H9 (cell line): ENCODE data around the gene FAM83F. TPM values are rescaled to one million over a fixed set of nuclear protein-coding genes. Genes with fewer than 3 reads are reported as not detected.

Experiments used
- DNase-seq: peaks from one replicate; pipeline ENCODE4 v3.0.0-alpha.2; 2017
- H2AFZ ChIP-seq: one replicate; pipeline ENCODE4 v1.6.1; 2013; ENCODE audit warnings: mild to moderate bottlenecking, low read length, control low read depth, moderate library complexity
- H2AK5ac ChIP-seq: 2 replicates; pipeline ENCODE4 v1.6.1; 2013; ENCODE audit warnings: low read length, control low read depth, mixed read lengths; ENCODE audit not compliant: insufficient read length
- H2BK120ac ChIP-seq: one replicate; pipeline ENCODE4 v1.6.1; 2013; ENCODE audit warnings: low read depth, mild to moderate bottlenecking, low read length, control low read depth, inconsistent platforms; ENCODE audit not compliant: poor library complexity, severe bottlenecking
- H2BK12ac ChIP-seq: 2 replicates; pipeline ENCODE4 v1.6.1; 2013; ENCODE audit warnings: low read length, control low read depth, mixed read lengths, low read depth; ENCODE audit not compliant: insufficient read length
- H2BK15ac ChIP-seq: 2 replicates; pipeline ENCODE4 v1.6.1; 2013; ENCODE audit warnings: low read depth, low read length, control low read depth
- H2BK20ac ChIP-seq: one replicate; pipeline ENCODE4 v1.6.1; 2013; ENCODE audit warnings: low read depth, mild to moderate bottlenecking, low read length, control low read depth, inconsistent platforms; ENCODE audit not compliant: poor library complexity, severe bottlenecking
- H2BK5ac ChIP-seq: 2 replicates; pipeline ENCODE4 v1.6.1; 2013; ENCODE audit warnings: low read length, control low read depth, mixed read lengths; ENCODE audit not compliant: insufficient read length
- H3K14ac ChIP-seq: 2 replicates; pipeline ENCODE4 v1.6.1; 2013; ENCODE audit warnings: low read length, control low read depth; ENCODE audit not compliant: insufficient read depth
- H3K18ac ChIP-seq: 2 replicates; pipeline ENCODE4 v1.6.1; 2013; ENCODE audit warnings: low read depth, mild to moderate bottlenecking, mixed read lengths, low read length, control low read depth; ENCODE audit not compliant: insufficient read length
- H3K23ac ChIP-seq: 2 replicates; pipeline ENCODE4 v1.6.1; 2013; ENCODE audit warnings: low read length, control low read depth, mixed read lengths, low read depth; ENCODE audit not compliant: insufficient read length
- H3K23me2 ChIP-seq: 2 replicates; pipeline ENCODE4 v1.6.1; 2013; ENCODE audit warnings: low read depth, mild to moderate bottlenecking, mixed read lengths, low read length, control low read depth; ENCODE audit not compliant: insufficient read length, poor library complexity, severe bottlenecking
- H3K27ac ChIP-seq: 2 replicates; pipeline ENCODE4 v1.5.1; 2013; ENCODE audit warnings: low read length, control low read depth, mixed read lengths, low read depth; ENCODE audit not compliant: insufficient read length
- H3K27me3 ChIP-seq: 2 replicates; pipeline ENCODE4 v1.6.1; 2013; ENCODE audit warnings: low read length, control low read depth, inconsistent platforms; ENCODE audit not compliant: insufficient read depth
- H3K4ac ChIP-seq: 2 replicates; pipeline ENCODE4 v1.6.1; 2013; ENCODE audit warnings: low read depth, mild to moderate bottlenecking, control low read depth, inconsistent platforms, low read length, moderate library complexity
- H3K4me1 ChIP-seq: 2 replicates; pipeline ENCODE4 v1.6.1; 2013; ENCODE audit warnings: low read length, control low read depth, inconsistent platforms; ENCODE audit not compliant: insufficient read depth
- H3K4me2 ChIP-seq: 2 replicates; pipeline ENCODE4 v1.6.1; 2013; ENCODE audit warnings: low read length, control low read depth, mixed read lengths; ENCODE audit not compliant: insufficient read length, insufficient read depth
- H3K56ac ChIP-seq: 2 replicates; pipeline ENCODE4 v1.6.1; 2013; ENCODE audit warnings: low read depth, mild to moderate bottlenecking, mixed read lengths, low read length, control low read depth; ENCODE audit not compliant: insufficient read length
- H3K79me1 ChIP-seq: 2 replicates; pipeline ENCODE4 v1.6.1; 2013; ENCODE audit warnings: low read depth, mild to moderate bottlenecking, moderate library complexity, low read length, control low read depth, inconsistent platforms; ENCODE audit not compliant: insufficient read depth, poor library complexity, severe bottlenecking
- H3K79me2 ChIP-seq: 2 replicates; pipeline ENCODE4 v1.6.1; 2013; ENCODE audit warnings: low read length, control low read depth, inconsistent platforms; ENCODE audit not compliant: insufficient read depth
- H3K9ac ChIP-seq: 2 replicates; pipeline ENCODE4 v1.6.1; 2013; ENCODE audit warnings: low read length, control low read depth, mixed read lengths; ENCODE audit not compliant: insufficient read length; ENCODE audit errors: extremely low read depth
- H3K9me3 ChIP-seq: one replicate; pipeline ENCODE4 v1.6.1; 2013; ENCODE audit warnings: low read depth, low read length, inconsistent platforms; ENCODE audit not compliant: control insufficient read depth
- H3T11ph ChIP-seq: one replicate; pipeline ENCODE4 v1.6.1; 2013; ENCODE audit warnings: mild to moderate bottlenecking, low read length, control low read depth, inconsistent platforms
- H4K20me1 ChIP-seq: one replicate; pipeline ENCODE4 v1.6.1; 2013; ENCODE audit not compliant: control insufficient read depth, insufficient read length, insufficient read depth
- H4K5ac ChIP-seq: 2 replicates; pipeline ENCODE4 v1.6.1; 2013; ENCODE audit warnings: low read depth, mild to moderate bottlenecking, mixed read lengths, low read length, control low read depth; ENCODE audit not compliant: insufficient read length
- H4K8ac ChIP-seq: replicated peaks from 2 replicates; pipeline ENCODE4 v1.6.1; 2013; ENCODE audit warnings: low read length, control low read depth, mixed read lengths, low read depth; ENCODE audit not compliant: insufficient read length
- H4K91ac ChIP-seq: 2 replicates; pipeline ENCODE4 v1.6.1; 2013; ENCODE audit warnings: low read depth, mild to moderate bottlenecking, moderate library complexity, mixed read lengths, low read length, control low read depth; ENCODE audit not compliant: insufficient read length
- H3K27ac Mint-ChIP-seq, 3 experiments: 2 replicates in 2 of 3; 3 replicates in 1 of 3; pipeline ENCODE4 v1.8.0; 2020 to 2021; ENCODE audit warnings: mixed read lengths in 3 of 3, mild to moderate bottlenecking in 1 of 3, moderate library complexity in 1 of 3
- H3K27me3 Mint-ChIP-seq: 2 replicates; pipeline ENCODE4 v1.8.0; 2021; ENCODE audit warnings: low read depth, mild to moderate bottlenecking, moderate library complexity, mixed read lengths
- H3K36me3 Mint-ChIP-seq, 3 experiments: 2 replicates in 2 of 3; 3 replicates in 1 of 3; pipeline ENCODE4 v1.8.0; 2020 to 2021; ENCODE audit warnings: low read depth in 3 of 3, mixed read lengths in 3 of 3; ENCODE audit not compliant: insufficient read depth in 1 of 3
- H3K4me1 Mint-ChIP-seq, 2 experiments: 2 replicates each; pipeline ENCODE4 v1.8.0; 2020; ENCODE audit warnings: mixed read lengths in 2 of 2
- H3K4me3 Mint-ChIP-seq, 2 experiments: 2 replicates in 1 of 2; 3 replicates in 1 of 2; pipeline ENCODE4 v1.8.0; 2020 to 2021; ENCODE audit warnings: mild to moderate bottlenecking in 2 of 2, mixed read lengths in 2 of 2, moderate library complexity in 1 of 2
- H3K9me3 Mint-ChIP-seq, 2 experiments: 2 replicates in 1 of 2; 3 replicates in 1 of 2; pipeline ENCODE4 v1.8.0; 2020; ENCODE audit warnings: mild to moderate bottlenecking in 2 of 2, mixed read lengths in 2 of 2, moderate library complexity in 1 of 2
- CTCF ChIP-seq: fragments of 200-600 bp; sonication (generic); conservative IDR thresholded peaks from 3 replicates; pipeline ENCODE4 v1.8.0; 2021; ENCODE audit warnings: antibody characterized with exemption, mild to moderate bottlenecking
- WGBS: extraction: QIAGEN DNeasy Blood & Tissue Kit; methylation state at CpG from one replicate; pipeline ENCODE4 v1.1.7; 2013; ENCODE audit warnings: missing lambda C conversion rate, low lambda C conversion rate, mixed read lengths; ENCODE audit not compliant: insufficient read length; ENCODE audit errors: extremely low coverage; 5-methylcytosine and 5-hydroxymethylcytosine counted together
- total RNA-seq: library from RNA; stranded (reverse); gene quantifications from 2 replicates; pipeline ENCODE4 v1.2.1, GENCODE V29; 2021

Gene FAM83F
- total RNA-seq, 1 experiment from 2014 or later: 17.4 TPM

GRCh38 chr22:39960791-39961746 lies 33.7 kb upstream of the FAM83F start:
- no peak for DNase-seq
- H3K23me2 ChIP-seq: no peaks in the 10 kb centered on the region
- no peak overlapping the region for H3K27ac Mint-ChIP-seq
- H2BK12ac ChIP-seq: no peak overlapping the region
- no peaks in the 10 kb centered on the region for H3K9me3 Mint-ChIP-seq
- no peak overlapping the region for H2BK20ac ChIP-seq
- no peak overlapping the region for H3K14ac ChIP-seq
- H3K9ac ChIP-seq: no peak overlapping the region
- H4K20me1 ChIP-seq: no peaks in the 10 kb centered on the region
- H2BK120ac ChIP-seq: no peak overlapping the region
- H3K4me2 ChIP-seq: no peak overlapping the region
- no peak overlapping the region for H4K8ac ChIP-seq
- H3K27ac ChIP-seq: no peak overlapping the region
- H3K79me1 ChIP-seq: no peaks in the 10 kb centered on the region
- no peak overlapping the region for H3K56ac ChIP-seq
- H3K4me1 Mint-ChIP-seq: peaks cover 23 to 24% of the 10 kb centered on the region in 2 experiments
- no CpG with 5 or more reads among the region's 13 CpGs for WGBS
- H3K27me3 ChIP-seq: no peaks in the 10 kb centered on the region
- no peak overlapping the region for H2AFZ ChIP-seq
- H3K9me3 ChIP-seq: no peaks in the 10 kb centered on the region
- H4K5ac ChIP-seq: no peak overlapping the region
- H2BK5ac ChIP-seq: no peak overlapping the region
- H3K4me1 ChIP-seq: no peaks in the 10 kb centered on the region
- H3K36me3 Mint-ChIP-seq: no peaks in the 10 kb centered on the region; a peak in 1 of 7 replicates
- no peak overlapping the region for H2BK15ac ChIP-seq
- no peak overlapping the region for H3K18ac ChIP-seq
- no peak overlapping the region for H3K4ac ChIP-seq
- TF ChIP-seq CTCF: no peak
- peaks cover 26% of the 10 kb centered on the region for H3K27me3 Mint-ChIP-seq
- H3K79me2 ChIP-seq: no peaks in the 10 kb centered on the region
- H2AK5ac ChIP-seq: no peak overlapping the region
- no peak overlapping the region for H3K4me3 Mint-ChIP-seq
- H4K91ac ChIP-seq: no peak overlapping the region
- H3K23ac ChIP-seq: no peak overlapping the region
- H3T11ph ChIP-seq: no peak overlapping the region
